Measurements from ENCODE around the gene RFX7.
"Not testable (repeated sequence)": the region's sequence is repeated elsewhere in the genome, so short reads cannot be mapped to it uniquely, and the experiment has no call there.

Gene RFX7

DNA sequence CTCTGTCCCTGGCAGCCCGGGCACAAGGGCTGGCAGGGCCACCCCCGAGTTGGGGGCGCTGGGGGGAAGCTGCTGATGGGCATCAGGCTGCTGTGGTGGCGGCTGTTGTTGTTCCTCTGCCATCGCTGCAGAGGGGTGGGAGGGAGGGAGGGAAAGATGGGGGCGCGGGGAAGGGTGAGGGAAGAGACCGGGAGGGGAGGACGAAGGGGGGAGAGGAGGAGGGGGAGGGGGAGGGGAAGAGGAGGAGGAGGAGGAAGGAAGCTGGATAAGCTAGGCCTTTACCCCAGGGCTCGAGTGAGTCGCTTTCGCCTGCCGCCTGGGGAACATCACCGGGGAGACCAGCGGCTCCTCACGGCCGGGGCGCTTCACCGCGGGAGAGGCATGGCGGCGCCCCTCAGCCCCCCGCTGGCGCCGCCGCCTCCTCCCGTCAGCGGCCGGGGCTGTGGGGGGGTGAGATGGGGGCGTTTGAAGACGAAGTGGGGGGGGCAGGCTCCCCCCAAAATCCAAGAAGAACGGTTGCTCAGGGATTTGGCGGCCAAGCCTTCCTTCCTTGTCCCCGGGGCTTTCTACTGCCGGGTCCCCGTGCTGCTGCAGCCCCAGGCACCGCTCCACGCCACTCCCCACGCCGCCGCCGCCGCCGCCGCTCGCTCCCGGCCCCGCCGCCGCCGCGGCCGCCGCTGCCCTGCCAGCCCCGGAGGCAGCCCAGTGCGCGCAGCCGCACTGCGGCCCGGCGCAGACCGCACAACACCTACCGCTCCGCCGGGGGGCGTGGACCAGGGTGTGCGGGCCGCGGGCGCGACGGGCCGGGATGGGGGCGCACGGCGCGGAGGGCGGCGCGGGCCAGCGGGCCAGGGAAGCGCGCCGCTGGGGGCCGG is at the start of gene RFX7:
TSS of gene RFX7 (minus strand) at position 717 of the 875 bp plus-strand sequence. CDS start at position 123, 594 bp downstream.
- DNase-seq (ENCODE audit: low spot score), result peak; percentile 72

DNA sequence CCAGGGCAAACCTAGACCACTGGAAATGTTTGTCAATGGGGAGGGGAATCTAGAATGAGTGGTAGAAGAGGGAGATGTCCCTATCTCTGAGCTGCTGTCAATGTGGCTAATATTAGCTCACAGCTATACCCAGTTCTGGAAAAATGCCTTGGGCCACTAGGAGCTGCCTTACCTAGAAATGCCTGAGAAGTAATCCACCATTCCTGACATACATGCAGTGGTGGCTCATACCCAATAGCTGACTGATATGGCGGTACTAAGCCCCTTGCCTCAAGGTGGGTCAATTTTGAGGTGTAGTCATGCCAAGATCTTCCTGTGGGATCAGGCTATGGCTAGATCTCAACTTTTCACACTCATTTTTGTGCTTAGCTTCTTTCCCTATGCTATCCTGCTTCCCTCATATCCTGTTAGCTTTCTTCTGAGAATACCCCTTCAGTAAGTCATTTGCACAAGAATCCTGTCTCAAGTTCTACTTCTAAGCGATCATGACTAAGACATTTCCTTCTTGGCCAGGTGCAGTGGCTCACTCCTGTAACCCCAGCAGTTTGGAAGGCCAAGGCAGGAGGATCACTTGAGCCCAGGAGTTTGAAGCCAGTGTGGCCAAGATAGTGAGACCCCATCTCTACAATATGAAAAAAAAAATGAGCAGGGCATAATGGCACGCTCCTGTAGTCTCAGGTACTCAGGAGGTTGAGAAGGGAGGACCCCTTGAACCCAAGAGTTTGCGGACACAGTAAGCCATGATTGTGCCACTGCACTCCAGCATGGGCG is 49.1 kb upstream of the RFX7 start:
- DNase-seq (ENCODE audit: low spot score), result no peak

DNA sequence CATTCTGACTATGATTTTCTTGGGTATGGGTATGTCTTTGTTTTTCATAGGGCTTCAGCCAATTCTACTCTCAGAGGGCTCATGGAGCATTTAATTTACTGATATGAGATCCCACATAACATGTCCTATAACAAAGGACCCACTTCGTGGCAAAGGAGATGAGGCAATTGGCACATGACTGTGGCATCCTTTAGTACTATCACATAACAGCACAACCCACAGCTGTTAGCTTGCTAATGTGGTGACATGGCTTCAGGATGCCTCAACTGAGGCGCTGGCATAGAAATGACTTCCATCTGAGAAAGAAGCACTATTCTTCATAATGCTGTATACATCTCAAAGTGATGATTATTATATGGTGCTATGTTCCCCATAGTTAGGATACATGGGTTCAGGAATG is 48.1 kb upstream of the RFX7 start:
- DNase-seq (ENCODE audit: low spot score), result no peak

DNA sequence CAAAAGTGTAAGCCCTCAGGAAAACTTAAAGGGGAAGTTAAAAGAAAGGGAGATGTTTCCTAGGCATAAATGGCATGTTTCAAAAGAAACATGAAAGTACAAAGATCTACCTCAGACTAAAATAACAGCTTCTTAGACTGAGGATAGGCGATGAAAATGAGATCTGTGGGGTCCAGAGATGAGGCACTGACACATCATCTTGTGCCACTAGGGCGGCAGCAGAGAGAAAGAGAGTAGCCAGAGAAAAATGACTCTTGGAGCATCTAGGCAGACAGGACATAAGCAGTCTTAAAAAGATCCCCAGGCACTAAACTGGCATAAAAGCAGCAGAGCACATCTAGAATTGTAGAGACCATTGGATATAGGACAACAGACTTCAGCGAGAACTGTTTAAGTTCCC is 42.5 kb upstream of the RFX7 start:
- DNase-seq (ENCODE audit: low spot score), result no peak

DNA sequence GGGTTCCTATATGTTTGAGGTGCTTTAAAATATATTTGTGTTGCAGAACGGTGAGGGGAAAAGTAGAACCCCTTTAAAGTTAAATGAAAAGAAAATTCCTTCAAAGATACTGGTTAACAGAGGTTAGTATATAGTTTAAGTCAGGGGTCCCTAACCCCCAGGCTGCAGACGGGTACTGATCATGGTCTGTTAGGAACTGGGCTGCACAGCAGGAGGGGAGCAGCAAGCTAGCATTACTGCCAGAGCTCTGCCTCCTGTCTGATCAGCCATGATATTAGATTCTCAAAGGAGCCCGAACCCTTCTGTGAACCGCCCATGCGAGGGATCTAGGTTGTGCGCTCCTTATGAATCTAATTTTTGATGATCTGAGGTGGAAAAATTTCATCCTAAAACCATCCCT is 37.5 kb upstream of the RFX7 start:
- DNase-seq (ENCODE audit: low spot score), result no peak

DNA sequence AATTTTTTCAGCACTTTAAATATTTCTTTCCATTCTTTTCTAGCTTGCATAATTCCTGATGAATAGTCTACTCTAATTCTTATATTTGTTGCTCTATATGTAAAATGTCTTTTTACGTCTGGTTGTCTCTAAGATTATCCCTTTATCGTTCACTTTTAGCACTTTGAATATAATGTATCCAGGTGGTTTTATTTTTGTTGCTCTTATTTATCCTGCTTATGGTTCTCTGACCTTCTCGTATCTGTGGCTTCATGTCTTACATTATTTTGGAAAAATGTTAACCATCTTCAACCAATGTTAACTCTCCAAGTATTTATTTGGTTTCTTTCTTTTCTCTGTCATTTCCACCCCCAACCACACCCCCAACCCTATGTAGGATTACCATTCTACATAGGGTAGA is 30.0 kb upstream of the RFX7 start:
- DNase-seq (ENCODE audit: low spot score), result no peak

DNA sequence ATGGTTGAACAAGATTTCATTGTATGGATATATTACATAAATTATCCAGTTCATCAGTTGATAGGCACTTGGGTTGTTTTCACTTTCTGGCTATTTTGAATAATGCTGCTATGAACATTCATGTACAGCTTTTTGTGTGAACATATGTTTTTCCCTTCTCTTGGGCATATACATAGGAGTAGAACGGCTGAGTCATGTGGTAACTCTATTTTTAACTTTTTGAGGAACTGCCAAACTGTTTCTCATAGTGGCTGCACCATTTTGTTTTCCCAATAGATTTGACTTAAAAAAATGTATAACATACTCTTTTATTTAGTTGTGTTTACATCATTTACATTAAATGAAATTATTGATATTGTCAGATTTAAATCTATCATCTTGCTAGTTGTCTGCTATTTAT is 28.8 kb upstream of the RFX7 start:
- DNase-seq (ENCODE audit: low spot score), result no peak

DNA sequence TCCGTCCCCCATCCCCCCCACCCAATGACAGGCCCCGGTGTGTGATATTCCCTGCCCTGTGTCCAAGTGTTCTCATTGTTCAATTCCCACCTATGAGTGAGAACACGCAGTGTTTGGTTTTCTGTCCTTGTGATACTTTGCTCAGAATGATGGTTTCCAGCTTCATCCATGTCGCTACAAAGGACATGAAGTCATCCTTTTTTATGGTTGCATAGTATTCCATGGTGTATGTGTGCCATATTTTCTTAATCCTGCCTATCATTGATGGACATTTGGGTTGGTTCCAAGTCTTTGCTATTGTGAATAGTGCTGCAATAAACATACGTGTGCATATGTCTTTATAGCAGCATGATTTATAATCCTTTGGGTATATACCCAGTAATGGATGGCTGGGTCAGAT is 22.8 kb upstream of the RFX7 start:
- not testable (repeated sequence) for DNase-seq (ENCODE audit: low spot score)

DNA sequence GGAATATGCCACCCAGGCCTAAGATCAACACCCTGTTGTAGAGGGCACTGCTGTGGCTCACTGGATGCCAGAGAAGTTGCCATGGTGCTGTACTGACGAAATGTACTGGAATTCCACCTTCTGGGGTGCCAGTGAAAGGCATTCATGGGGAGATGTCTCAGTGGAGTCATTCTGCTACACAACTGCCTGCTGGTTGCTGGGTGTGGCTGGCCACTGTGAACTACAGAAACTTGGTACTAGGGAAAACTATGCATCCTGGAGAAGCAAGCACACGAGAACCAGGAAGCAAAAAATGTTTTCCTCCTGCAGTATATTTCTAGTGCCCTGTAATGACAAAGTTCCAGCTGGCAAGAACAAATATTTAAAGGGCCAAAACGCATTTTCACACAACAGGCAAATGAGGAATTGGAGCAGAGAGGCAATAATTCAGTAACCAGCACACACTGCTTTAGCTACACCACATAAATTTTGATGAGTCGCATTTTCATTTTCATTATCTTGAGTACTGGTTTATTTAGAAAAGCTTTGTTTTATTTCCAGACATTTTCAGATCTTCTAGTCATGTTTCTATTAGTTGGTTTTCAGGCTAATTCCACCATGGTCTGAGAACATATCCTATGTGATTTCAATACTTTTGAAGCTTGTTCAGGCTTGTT is 18.3 kb upstream of the RFX7 start:
- DNase-seq (ENCODE audit: low spot score), result no peak

DNA sequence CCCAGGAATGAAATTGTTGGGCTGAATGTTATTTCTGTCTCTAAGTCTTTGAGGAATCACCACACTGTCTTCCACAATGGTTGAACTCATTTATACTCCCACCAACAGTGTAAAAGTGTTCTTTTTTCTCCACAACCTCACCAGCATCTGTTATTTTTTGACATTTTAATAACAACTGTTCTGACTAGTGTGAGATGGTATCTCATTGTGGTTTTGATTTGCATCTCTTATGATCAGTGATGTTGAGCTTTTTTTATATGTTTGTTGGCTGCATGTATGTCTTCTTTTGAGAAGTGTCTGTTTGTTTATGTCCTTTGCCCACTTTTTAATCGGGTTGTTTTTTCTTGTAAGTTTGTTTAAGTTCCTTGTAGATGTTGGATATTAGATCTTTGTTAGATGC is 13.6 kb upstream of the RFX7 start:
- not testable (repeated sequence) for DNase-seq (ENCODE audit: low spot score)

DNA sequence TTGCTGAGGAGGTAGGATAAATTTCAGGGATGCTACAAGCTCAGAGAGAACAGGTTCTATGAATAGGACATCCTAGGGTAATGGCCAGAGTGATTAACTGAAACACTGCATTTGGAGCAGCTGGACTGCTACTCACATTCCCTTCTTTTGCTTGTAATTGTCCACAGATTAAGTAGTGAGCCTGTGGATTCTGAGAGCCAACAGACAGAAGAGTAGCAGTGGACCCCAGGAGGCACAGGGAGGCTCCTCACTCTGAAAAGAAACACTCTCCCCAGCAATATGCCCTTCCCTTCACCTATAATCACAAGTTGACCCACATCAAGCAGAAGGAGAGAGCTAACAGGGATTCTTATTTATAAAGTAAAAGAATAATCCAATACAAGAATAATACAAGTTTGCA is 10.6 kb upstream of the RFX7 start:
- no peak for DNase-seq (ENCODE audit: low spot score)

DNA sequence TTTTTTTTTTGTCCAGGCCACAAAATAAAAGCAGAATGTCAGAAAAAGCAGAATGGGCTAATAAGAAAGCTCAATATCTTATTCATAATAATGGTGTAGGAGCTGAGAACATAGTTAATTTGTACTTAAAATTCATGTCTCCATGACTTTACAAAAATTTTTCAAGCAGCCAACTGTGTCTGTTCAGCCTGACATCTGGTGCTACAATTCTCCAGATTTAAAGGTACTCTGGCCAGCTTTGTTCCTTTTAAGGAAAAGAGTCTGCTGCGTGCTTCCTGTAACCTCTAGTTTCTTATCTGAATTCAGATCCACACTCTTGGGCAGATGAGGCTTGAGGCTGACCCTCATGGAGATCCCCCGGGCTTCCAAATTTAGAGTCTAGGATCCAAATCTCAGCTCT is 8.7 kb upstream of the RFX7 start:
- DNase-seq (ENCODE audit: low spot score), result no peak

DNA sequence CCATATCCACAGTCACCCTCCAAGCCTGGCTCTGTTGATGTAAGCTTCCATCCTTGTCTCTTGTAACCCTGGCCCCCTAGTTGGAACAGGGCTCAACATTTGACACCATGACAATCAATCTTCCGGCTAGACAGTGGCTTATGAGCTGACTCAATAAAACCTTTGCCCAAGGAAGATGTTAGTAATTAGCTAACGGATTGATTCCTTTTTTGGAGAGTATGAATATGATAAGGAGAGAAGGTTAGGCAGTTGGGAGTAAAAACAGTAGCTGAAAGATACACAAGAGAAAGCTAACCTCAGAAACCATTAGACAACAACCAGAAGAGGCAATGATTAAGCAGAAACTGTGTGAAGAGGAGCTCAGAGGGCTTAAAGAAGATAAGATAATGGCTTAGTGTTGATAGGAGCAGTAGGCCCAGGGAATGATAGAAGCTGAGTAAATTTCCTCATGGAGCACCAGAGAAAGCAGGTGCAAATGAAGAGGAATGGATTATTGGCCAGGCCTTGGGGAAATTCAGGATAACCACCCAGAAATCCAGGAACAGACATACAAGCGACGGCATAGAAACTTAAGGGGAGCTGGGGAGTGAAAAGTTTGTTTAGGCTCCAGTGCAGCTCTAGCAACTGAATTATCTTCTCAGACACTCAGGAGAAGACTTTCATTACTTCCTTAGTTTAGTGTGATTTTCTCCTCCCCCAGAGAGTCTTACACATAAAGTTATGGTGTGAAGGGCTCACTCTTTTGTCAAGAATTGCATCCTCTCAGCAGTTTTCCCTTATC is 7.8 kb upstream of the RFX7 start:
- DNase-seq (ENCODE audit: low spot score), result no peak

DNA sequence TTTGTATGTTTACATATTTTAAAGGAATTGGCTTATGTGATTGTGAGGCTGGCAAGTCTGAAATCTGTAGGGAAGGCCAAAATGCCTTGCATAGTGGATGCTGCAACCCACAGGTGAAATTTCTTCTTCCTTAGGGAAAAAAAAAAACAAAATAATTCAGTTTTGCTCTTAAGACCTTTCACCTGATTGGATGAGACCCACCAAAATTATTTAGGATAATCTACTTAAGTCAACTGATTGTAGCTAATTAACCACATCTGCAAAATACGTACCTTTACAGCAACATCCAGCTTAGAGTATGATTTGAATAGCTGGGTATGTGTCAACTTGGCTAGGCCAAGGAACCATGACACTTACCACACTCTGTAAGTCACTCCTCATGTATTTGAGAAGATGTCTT is 6.9 kb upstream of the RFX7 start:
- DNase-seq (ENCODE audit: low spot score), result no peak

DNA sequence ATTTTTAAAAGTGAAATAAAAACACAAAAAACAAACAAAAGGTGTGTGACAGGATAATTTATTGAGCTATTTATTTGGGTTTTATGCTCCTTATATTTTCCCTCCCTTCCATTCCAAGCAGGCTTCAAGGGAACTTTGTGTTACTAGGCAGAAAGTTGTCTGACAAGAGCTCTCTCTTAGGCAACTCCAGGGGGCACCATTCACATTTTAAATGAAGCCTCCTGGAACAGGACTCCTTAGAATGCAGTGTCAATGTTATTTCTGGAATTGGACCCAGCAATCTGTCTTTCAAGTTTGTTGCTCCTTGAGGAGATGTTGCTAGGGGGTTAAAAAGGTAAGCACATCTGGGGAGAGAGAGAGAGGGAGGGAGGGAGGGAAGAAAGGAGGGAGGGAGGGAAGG is 5.4 kb upstream of the RFX7 start:
- DNase-seq (ENCODE audit: low spot score), result no peak

DNA sequence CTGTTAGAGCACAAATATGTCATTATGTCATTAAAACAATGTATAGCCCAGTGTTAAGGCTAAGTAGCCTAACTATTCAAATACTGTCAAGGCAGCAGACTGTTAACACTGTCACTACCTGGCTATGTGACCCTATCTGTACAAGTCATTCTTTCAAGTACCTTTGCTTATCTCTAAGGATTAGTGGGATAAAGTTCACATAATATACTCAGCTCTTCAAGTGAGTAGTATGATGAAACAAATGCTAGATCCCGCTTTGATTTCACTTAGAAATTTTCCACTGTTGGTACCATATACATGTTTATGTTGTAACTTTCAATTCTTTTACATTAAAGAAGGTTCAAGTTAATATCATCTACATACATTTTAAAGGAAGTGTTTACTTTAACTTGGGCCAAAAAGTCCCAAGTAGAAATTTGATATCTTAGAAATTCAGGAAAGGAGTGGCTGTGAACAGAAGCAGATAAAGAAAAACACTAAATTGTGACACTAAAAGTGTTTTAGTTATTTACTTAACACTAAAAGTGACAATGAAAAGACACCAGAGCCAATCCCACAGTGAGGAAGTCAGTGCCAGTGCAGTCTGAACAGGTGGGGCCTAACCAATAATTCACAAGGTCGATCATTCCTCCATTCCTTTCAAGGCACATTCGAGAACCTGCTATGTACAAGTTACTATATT is 4.8 kb upstream of the RFX7 start:
- no peak for DNase-seq (ENCODE audit: low spot score)

DNA sequence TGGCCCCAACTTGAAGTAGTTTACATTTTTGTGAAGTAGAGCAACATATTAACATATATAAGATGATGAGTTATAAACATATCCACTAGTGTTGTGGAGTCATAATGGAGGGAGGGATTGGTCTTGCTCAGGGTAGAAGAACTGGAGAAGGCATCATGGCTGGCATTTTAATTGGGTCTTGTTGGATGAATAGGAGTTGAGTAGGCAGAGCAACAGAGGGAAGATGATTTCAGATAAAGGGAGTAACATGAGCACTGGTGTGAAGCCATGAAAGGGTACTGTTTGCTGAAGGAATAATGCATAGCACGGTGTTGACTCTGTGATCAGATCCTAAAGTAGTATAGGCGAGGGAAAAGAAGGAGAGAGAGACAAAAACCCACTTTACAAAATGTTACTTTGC is 3.6 kb upstream of the RFX7 start:
- DNase-seq (ENCODE audit: low spot score), result no peak

DNA sequence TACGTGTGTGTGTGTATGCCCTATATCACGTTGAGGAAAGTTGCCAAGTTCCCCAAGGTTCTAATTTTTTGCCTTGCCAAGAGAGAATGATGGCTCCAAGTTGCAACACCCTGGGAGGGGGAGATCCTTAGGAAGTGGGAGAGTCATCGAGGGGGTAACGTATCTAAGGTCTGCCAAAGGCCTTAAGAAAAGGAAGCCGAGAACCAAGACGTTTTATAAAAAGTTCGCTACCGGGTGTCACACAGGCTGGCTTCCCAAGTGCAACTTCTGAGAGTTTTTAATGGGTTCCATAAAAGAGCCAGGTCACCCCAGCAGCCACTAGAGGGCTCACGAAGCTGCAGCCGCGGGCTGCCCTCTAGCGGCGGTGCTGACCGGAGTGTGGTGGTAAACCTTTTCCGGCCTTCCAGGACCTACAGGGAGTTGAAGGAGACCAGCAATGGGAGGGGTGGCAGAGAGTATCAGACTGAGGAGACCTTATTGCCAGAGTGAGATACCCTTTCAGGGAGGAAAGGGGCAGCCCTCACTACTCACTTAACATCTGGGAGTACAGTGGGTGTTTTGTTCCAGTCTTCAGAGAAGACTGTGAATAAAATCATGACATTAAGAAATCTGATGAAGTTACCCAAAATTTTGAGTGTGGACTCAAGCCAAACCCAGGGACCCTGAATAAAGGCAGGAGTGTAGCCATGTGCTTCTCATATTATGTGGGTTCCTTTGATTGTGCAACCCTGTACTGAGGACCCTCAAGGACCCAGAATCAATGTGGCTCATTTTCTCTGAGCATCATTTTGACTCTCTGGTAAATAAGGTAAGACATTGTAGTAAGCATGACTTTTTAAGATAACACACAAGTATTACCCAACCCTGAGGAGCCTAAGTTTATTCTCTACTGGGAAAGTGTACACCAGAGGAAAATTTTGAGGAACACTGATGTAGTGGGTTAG is 2.5 kb upstream of the RFX7 start:
- DNase-seq (ENCODE audit: low spot score), result peak; percentile 92

DNA sequence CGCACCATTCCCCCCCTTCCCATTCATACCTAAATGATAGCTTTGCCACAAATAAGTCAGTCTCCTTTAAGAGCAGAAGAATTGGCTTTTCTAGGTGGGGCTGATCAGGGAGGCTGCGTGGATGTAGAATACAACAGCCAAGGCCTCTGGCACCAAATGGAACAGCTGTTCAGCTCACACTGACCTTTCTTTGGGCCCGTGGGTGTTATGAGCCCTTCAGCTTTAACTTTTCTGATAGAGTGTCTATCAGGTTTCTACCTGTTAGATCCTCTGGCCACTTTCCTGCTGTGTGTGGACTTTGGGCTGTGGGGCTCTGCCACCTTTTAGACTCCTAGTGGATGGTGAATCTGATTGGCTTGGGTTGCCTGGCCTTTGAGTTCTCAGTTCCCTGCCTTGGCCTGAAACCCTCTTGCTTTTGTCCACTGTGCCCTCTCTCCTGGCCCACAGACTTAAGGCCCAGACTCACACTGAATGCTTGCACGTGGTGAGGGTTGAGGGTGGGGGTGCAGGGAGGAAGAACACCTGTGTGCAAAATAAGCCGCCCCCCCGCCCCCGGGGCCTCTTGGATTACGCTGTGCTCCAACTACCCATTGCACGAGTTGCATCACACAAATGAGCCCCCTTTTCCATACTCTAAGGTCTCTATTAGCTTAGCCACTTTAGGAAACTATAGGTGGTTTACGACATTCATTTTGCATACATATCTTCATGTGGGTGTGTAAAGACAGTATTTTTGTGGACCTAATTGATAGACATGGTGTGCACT is 1.3 kb upstream of the RFX7 start:
- DNase-seq (ENCODE audit: low spot score), result peak; percentile 17

Data from CD4-positive, alpha-beta T cell treated with Interleukin-2 at 100 ng/mL for 4 hours (primary cell).